GM19099 (cell line): Measurements from ENCODE around the gene EXOC4.

ENCODE experiments used
- POLR2A ChIP-seq: IDR thresholded peaks from 3 replicates; pipeline ENCODE4 v1.6.1; 2011; ENCODE audit warnings: low read depth; ENCODE audit not compliant: insufficient read length; ENCODE audit errors: extremely low read depth

The EXOC4 gene

GRCh38 chr7:133845005-133845404 is 592.1 kb downstream of the EXOC4 start:
- no peak for TF ChIP-seq POLR2A

GRCh38 chr7:133846203-133846945 is 593.5 kb downstream of the EXOC4 start:
- TF ChIP-seq POLR2A: no peak

- no peak for TF ChIP-seq POLR2A
Observed at GRCh38 chr7:133850497-133851280, 597.8 kb downstream of the EXOC4 start.

- no peak for TF ChIP-seq POLR2A
Observed at GRCh38 chr7:133851411-133851810, 598.5 kb downstream of the EXOC4 start.

GRCh38 chr7:133853706-133854276 is 600.9 kb downstream of the EXOC4 start:
- TF ChIP-seq POLR2A: no peak

- TF ChIP-seq POLR2A: no peak
Observed at GRCh38 chr7:133854739-133855138, 601.9 kb downstream of the EXOC4 start.

GRCh38 chr7:133857376-133858119 is 604.7 kb downstream of the EXOC4 start:
- no peak for TF ChIP-seq POLR2A

- TF ChIP-seq POLR2A: no peak
Observed at GRCh38 chr7:133858311-133858710, 605.4 kb downstream of the EXOC4 start.

- TF ChIP-seq POLR2A: no peak
Observed at GRCh38 chr7:133859231-133859630, 606.4 kb downstream of the EXOC4 start.

GRCh38 chr7:133859871-133860450 is 607.1 kb downstream of the EXOC4 start:
- no peak for TF ChIP-seq POLR2A

GRCh38 chr7:133860628-133861335 is 607.9 kb downstream of the EXOC4 start:
- TF ChIP-seq POLR2A: no peak

- no peak for TF ChIP-seq POLR2A
Observed at GRCh38 chr7:133861876-133862275, 609.0 kb downstream of the EXOC4 start.

- TF ChIP-seq POLR2A: no peak
Observed at GRCh38 chr7:133863362-133864061, 610.6 kb downstream of the EXOC4 start.

GRCh38 chr7:133869556-133869955 is 616.7 kb downstream of the EXOC4 start:
- TF ChIP-seq POLR2A: no peak
